GM23338 (cell line): ENCODE measurements around the gene RAD51B. TPM values are rescaled to one million over a fixed set of nuclear protein-coding genes. Genes with fewer than 3 reads are reported as not detected.

Source experiments
- ATAC-seq: fragments of 200-7000 bp; cut with Tn5 transposase; 3 replicates; pipeline ENCODE4 v1.9.1; 2020
- DNase-seq: peaks from one replicate; pipeline ENCODE4 v3.0.0-alpha.2; 2015; ENCODE audit warnings: low spot score
- H2AFZ ChIP-seq: fragments of 200-600 bp; sonication (generic); 2 replicates; pipeline ENCODE4 v1.8.0; 2016; ENCODE audit warnings: antibody characterized with exemption, mild to moderate bottlenecking, moderate library complexity
- H3F3A ChIP-seq: fragments of 200-600 bp; sonication (generic); replicated peaks from 2 replicates; pipeline ENCODE4 v1.8.0; 2017; ENCODE audit warnings: antibody characterized with exemption, mixed run types, low read depth
- H3K27ac ChIP-seq: fragments of 200-600 bp; sonication (generic); 2 replicates; pipeline ENCODE4 v1.6.1; 2016; ENCODE audit warnings: low read depth
- H3K27me3 ChIP-seq: fragments of 200-600 bp; sonication (generic); 2 replicates; pipeline ENCODE4 v1.8.0; 2016; ENCODE audit warnings: mild to moderate bottlenecking, mixed run types, moderate library complexity; ENCODE audit not compliant: insufficient read depth
- H3K36me3 ChIP-seq: fragments of 200-600 bp; sonication (generic); 2 replicates; pipeline ENCODE4 v1.8.0; 2016; ENCODE audit warnings: mild to moderate bottlenecking; ENCODE audit not compliant: insufficient read depth
- H3K4me1 ChIP-seq: fragments of 200-600 bp; sonication (generic); 2 replicates; pipeline ENCODE4 v1.8.0; 2016; ENCODE audit warnings: mild to moderate bottlenecking, moderate library complexity; ENCODE audit not compliant: insufficient read depth
- H3K4me2 ChIP-seq: fragments of 200-600 bp; sonication (generic); 2 replicates; pipeline ENCODE4 v1.7.1; 2017; ENCODE audit warnings: mixed run types
- H3K4me3 ChIP-seq: fragments of 200-600 bp; sonication (generic); 2 replicates; pipeline ENCODE4 v1.6.1; 2016; ENCODE audit warnings: mixed run types
- H3K79me2 ChIP-seq: fragments of 200-600 bp; sonication (generic); replicated peaks from 2 replicates; pipeline ENCODE4 v1.8.0; 2017; ENCODE audit warnings: mild to moderate bottlenecking; ENCODE audit not compliant: insufficient read depth
- H3K9me2 ChIP-seq: fragments of 200-600 bp; sonication (generic); 2 replicates; pipeline ENCODE4 v1.8.0; 2017; ENCODE audit not compliant: insufficient read depth
- H4K20me1 ChIP-seq: fragments of 200-600 bp; sonication (generic); replicated peaks from 2 replicates; pipeline ENCODE4 v1.8.0; 2017; ENCODE audit warnings: mild to moderate bottlenecking; ENCODE audit not compliant: insufficient read depth
- H3K27ac Mint-ChIP-seq: 2 replicates; pipeline ENCODE4 v1.8.0; 2020; ENCODE audit warnings: inconsistent platforms, mild to moderate bottlenecking, moderate library complexity, mixed read lengths
- H3K27me3 Mint-ChIP-seq: 3 replicates; pipeline ENCODE4 v1.8.0; 2022; ENCODE audit warnings: low read depth, mild to moderate bottlenecking, moderate library complexity, mixed read lengths, inconsistent platforms; ENCODE audit not compliant: insufficient read depth, poor library complexity
- H3K36me3 Mint-ChIP-seq: 3 replicates; pipeline ENCODE4 v1.8.0; 2021; ENCODE audit warnings: low read depth, mild to moderate bottlenecking, inconsistent platforms, moderate library complexity, mixed read lengths
- H3K4me1 Mint-ChIP-seq: 3 replicates; pipeline ENCODE4 v1.8.0; 2020; ENCODE audit warnings: mild to moderate bottlenecking, inconsistent platforms, mixed read lengths
- H3K4me3 Mint-ChIP-seq: 3 replicates; pipeline ENCODE4 v1.8.0; 2021; ENCODE audit warnings: moderate library complexity, mild to moderate bottlenecking, inconsistent platforms, mixed read lengths
- H3K9me3 Mint-ChIP-seq: 3 replicates; pipeline ENCODE4 v1.8.0; 2020; ENCODE audit warnings: moderate library complexity, mild to moderate bottlenecking, inconsistent platforms, mixed read lengths
- CREB1 ChIP-seq: fragments of 250-450 bp; sonication (Bioruptor Pico); IDR thresholded peaks from 2 replicates; pipeline ENCODE4 v1.5.0; 2020; ENCODE audit warnings: low read depth, mild to moderate bottlenecking, moderate library complexity
- EZH2 ChIP-seq: fragments of 200-600 bp; sonication (generic); IDR thresholded peaks from one replicate; pipeline ENCODE4 v1.8.0; 2017; ENCODE audit warnings: antibody characterized with exemption, mild to moderate bottlenecking, low read depth; ENCODE audit not compliant: unreplicated experiment
- EZH2phosphoT487 ChIP-seq: fragments of 200-600 bp; sonication (generic); IDR thresholded peaks from one replicate; pipeline ENCODE4 v1.8.1; 2018; ENCODE audit warnings: antibody characterized with exemption; ENCODE audit not compliant: unreplicated experiment
- JUNB ChIP-seq: IDR thresholded peaks from one replicate; pipeline ENCODE4 v1.6.1; 2016; ENCODE audit warnings: antibody characterized with exemption; ENCODE audit not compliant: unreplicated experiment
- REST ChIP-seq: IDR thresholded peaks from one replicate; pipeline ENCODE4 v1.6.1; 2018; ENCODE audit warnings: antibody characterized with exemption; ENCODE audit not compliant: unreplicated experiment
- STAT1 ChIP-seq: IDR thresholded peaks from one replicate; pipeline ENCODE4 v1.6.1; 2016; ENCODE audit warnings: antibody characterized with exemption; ENCODE audit not compliant: unreplicated experiment
- ZNF114 ChIP-seq: fragments of 250-450 bp; sonication (Bioruptor Pico); IDR thresholded peaks from 2 replicates; pipeline ENCODE4 v1.5.0; 2020; ENCODE audit warnings: mild to moderate bottlenecking, moderate library complexity
- ZNF331 ChIP-seq: fragments of 250-450 bp; sonication (Bioruptor Pico); IDR thresholded peaks from 2 replicates; pipeline ENCODE4 v1.5.0; 2020; ENCODE audit warnings: low read depth, mild to moderate bottlenecking, moderate library complexity
- polyA plus RNA-seq: library from polyadenylated mRNA; unstranded; fragments of >200 nt; fragmentation: Nextera tagmentation; extraction: Ambion mirVana; gene quantifications from 2 replicates; pipeline ENCODE4 v1.2.1, GENCODE V29; 2016
- total RNA-seq: library from RNA; depleted of rRNA; stranded (reverse); fragments of >200 nt; shearing (Covaris generic); gene quantifications from 2 replicates; pipeline ENCODE4 v1.2.3, GENCODE V29; 2014
- TF ChIP-seq, protein P1 (sequence below), 2 experiments: fragments of 200-600 bp in 1 of 2; sonication (generic) in 1 of 2; conservative IDR thresholded peaks; 2 replicates each; pipeline versions ENCODE4 v1.5.1 to v1.6.1; 2016 to 2017; ENCODE audit warnings: antibody characterized with exemption in 2 of 2, low read depth in 2 of 2, mild to moderate bottlenecking in 2 of 2, moderate library complexity in 1 of 2
- TF ChIP-seq, protein P2 (sequence below): IDR thresholded peaks from 2 replicates; pipeline ENCODE4 v1.6.1; 2016; ENCODE audit warnings: antibody characterized with exemption

RAD51B gene
- total and polyA plus RNA-seq, 2 experiments from 2014 or later, result 15.7 to 29.1 TPM

GRCh38 chr14:68132563-68133121 is 313.1 kb downstream of the RAD51B start (continued):
- TF ChIP-seq, protein P1, sequence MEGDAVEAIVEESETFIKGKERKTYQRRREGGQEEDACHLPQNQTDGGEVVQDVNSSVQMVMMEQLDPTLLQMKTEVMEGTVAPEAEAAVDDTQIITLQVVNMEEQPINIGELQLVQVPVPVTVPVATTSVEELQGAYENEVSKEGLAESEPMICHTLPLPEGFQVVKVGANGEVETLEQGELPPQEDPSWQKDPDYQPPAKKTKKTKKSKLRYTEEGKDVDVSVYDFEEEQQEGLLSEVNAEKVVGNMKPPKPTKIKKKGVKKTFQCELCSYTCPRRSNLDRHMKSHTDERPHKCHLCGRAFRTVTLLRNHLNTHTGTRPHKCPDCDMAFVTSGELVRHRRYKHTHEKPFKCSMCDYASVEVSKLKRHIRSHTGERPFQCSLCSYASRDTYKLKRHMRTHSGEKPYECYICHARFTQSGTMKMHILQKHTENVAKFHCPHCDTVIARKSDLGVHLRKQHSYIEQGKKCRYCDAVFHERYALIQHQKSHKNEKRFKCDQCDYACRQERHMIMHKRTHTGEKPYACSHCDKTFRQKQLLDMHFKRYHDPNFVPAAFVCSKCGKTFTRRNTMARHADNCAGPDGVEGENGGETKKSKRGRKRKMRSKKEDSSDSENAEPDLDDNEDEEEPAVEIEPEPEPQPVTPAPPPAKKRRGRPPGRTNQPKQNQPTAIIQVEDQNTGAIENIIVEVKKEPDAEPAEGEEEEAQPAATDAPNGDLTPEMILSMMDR (conservative IDR thresholded peaks at IDR 0.05; ENCODE audit: low read depth in 2 of 2), result no peak
- TF ChIP-seq ZNF331 (no peak), ZNF114 (no peak), CREB1 (CRISPR knock-in tag) (no peak), STAT1 (no peak), EZH2phosphoT487 (no peak), EZH2 (no peak)
- TF ChIP-seq, protein P2, sequence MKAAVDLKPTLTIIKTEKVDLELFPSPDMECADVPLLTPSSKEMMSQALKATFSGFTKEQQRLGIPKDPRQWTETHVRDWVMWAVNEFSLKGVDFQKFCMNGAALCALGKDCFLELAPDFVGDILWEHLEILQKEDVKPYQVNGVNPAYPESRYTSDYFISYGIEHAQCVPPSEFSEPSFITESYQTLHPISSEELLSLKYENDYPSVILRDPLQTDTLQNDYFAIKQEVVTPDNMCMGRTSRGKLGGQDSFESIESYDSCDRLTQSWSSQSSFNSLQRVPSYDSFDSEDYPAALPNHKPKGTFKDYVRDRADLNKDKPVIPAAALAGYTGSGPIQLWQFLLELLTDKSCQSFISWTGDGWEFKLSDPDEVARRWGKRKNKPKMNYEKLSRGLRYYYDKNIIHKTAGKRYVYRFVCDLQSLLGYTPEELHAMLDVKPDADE, result no peak

DNA sequence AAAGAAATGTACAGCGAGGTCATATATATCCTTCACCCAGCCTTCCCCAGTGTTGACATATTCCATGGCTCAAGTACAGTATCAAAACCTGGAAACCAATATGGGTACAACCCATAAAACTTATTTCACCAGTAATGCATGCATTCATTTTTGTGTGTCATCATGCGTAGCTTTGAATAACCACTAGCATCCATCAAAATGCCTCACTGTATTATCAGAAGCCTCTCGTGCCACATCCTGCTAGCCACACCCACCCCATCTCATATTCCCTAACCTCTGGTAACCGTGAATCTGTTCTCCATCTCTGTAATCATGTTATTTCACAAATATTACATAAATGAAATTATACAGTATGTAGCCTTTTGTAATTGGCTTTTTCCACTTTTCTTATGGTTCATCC is 314.3 kb downstream of the RAD51B start:
- ATAC-seq (no peak), DNase-seq (no peak)
- no peak overlapping the region for H3K27ac Mint-ChIP-seq
- peaks cover 13% of the 10 kb centered on the region for H3K4me1 ChIP-seq
- no peaks in the 10 kb centered on the region for H3K36me3 ChIP-seq
- no peaks in the 10 kb centered on the region for H3K79me2 ChIP-seq
- TF ChIP-seq STAT1 (no peak), CREB1 (CRISPR knock-in tag) (no peak)
- H3K9me3 Mint-ChIP-seq, result no peaks in the 10 kb centered on the region
- H3K27me3 ChIP-seq, result no peaks in the 10 kb centered on the region
- no peak overlapping the region for H3K27ac ChIP-seq
- H3F3A ChIP-seq, result no peaks in the 10 kb centered on the region
- no peak overlapping the region for H3K4me3 Mint-ChIP-seq
- peaks cover 4% of the 10 kb centered on the region for H3K27me3 Mint-ChIP-seq
- H3K36me3 Mint-ChIP-seq, result no peaks in the 10 kb centered on the region
- no peak overlapping the region for H2AFZ ChIP-seq
- H3K4me2 ChIP-seq, result no peak overlapping the region
- H3K4me1 Mint-ChIP-seq, result peaks cover 12% of the 10 kb centered on the region
- no peaks in the 10 kb centered on the region for H4K20me1 ChIP-seq
- no peak overlapping the region for H3K4me3 ChIP-seq
- no peaks in the 10 kb centered on the region for H3K9me2 ChIP-seq

DNA sequence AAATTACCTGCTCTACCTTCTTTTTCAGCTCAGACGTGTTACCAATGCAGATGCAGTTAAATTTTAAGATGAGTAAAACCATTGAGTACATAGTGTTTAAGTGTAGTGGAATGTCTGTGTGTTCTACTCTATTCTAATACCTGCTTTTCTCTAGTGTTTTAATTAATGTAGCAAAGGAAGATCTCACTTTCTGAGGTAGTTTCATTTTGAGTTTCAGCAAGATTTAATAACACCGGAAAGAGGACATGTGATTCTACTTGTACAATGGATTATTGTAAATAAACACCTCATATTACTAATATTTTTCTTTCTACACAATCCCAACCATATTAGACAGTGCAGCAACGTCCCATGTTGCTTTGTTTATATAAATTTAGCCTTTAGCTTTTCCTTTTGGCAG is 315.4 kb downstream of the RAD51B start:
- Histone ChIP-seq H3K79me2 (no peaks in the 10 kb centered on the region), H3K27ac (no peak overlapping the region), H3K9me2 (no peaks in the 10 kb centered on the region), H3K27me3 (no peaks in the 10 kb centered on the region), H3F3A (no peaks in the 10 kb centered on the region), H3K4me3 (no peak overlapping the region), H3K36me3 (no peaks in the 10 kb centered on the region), H4K20me1 (no peaks in the 10 kb centered on the region), H3K4me1 (peaks cover 13% of the 10 kb centered on the region), H3K4me2 (no peak overlapping the region), H2AFZ (no peak overlapping the region)
- H3K4me1 Mint-ChIP-seq, result peaks cover 23% of the 10 kb centered on the region
- H3K27ac Mint-ChIP-seq, result no peak overlapping the region
- peaks cover 4% of the 10 kb centered on the region for H3K27me3 Mint-ChIP-seq
- H3K4me3 Mint-ChIP-seq, result no peak overlapping the region
- no peaks in the 10 kb centered on the region for H3K36me3 Mint-ChIP-seq
- DNase-seq (no peak), ATAC-seq (no peak)
- H3K9me3 Mint-ChIP-seq, result no peaks in the 10 kb centered on the region
- TF ChIP-seq REST (no peak), STAT1 (no peak), ZNF114 (no peak), ZNF331 (no peak), EZH2phosphoT487 (no peak), EZH2 (no peak), JUNB (no peak)
- TF ChIP-seq, protein P1 (conservative IDR thresholded peaks at IDR 0.05; ENCODE audit: low read depth in 2 of 2), result no peak
- TF ChIP-seq, protein P2, result no peak
